Activated CD4-positive, alpha-beta T cell treated with anti-CD3 and anti-CD28 coated beads for 4 hours (primary cell): ENCODE data around the gene RASGEF1C.

ENCODE experiments used
- DNase-seq, 2 donors: peaks; one replicate each; pipeline ENCODE4 v3.0.0-alpha.2; 2020

The RASGEF1C gene

GRCh38 chr5:180157866-180158265 lies 51.1 kb downstream of the RASGEF1C start:
- DNase-seq = no peak

- DNase-seq = no peak
These were observed 52.9 kb downstream of the RASGEF1C start for GRCh38 chr5:180156141-180156540.

- no peak for DNase-seq
These were observed 53.6 kb downstream of the RASGEF1C start for GRCh38 chr5:180155365-180155926.

- DNase-seq = no peak
These were observed 54.1 kb downstream of the RASGEF1C start for GRCh38 chr5:180154821-180155364.

- no peak for DNase-seq
These were observed 55.0 kb downstream of the RASGEF1C start for GRCh38 chr5:180153991-180154390.

GRCh38 chr5:180153099-180153498 lies 55.9 kb downstream of the RASGEF1C start:
- DNase-seq = no peak

- no peak for DNase-seq
These were observed 65.2 kb downstream of the RASGEF1C start for GRCh38 chr5:180143656-180144364.

GRCh38 chr5:180142824-180143610 lies 66.0 kb downstream of the RASGEF1C start:
- no peak for DNase-seq

GRCh38 chr5:180142021-180142765 lies 66.8 kb downstream of the RASGEF1C start:
- DNase-seq = no peak

- DNase-seq = no peak
These were observed 67.8 kb downstream of the RASGEF1C start for GRCh38 chr5:180141068-180141660.

GRCh38 chr5:180140571-180140970 lies 68.4 kb downstream of the RASGEF1C start:
- DNase-seq = no peak

GRCh38 chr5:180140079-180140554 lies 68.9 kb downstream of the RASGEF1C start:
- DNase-seq = no peak

GRCh38 chr5:180139731-180140055 lies 69.3 kb downstream of the RASGEF1C start:
- DNase-seq = no peak

- DNase-seq = no peak
These were observed 69.9 kb downstream of the RASGEF1C start for GRCh38 chr5:180138976-180139730.

GRCh38 chr5:180138214-180138975 lies 70.6 kb downstream of the RASGEF1C start:
- DNase-seq = no peak

GRCh38 chr5:180137401-180138213 lies 71.4 kb downstream of the RASGEF1C start:
- DNase-seq = no peak

GRCh38 chr5:180136630-180137381 lies 72.2 kb downstream of the RASGEF1C start:
- no peak for DNase-seq

- DNase-seq = no peak
These were observed 72.9 kb downstream of the RASGEF1C start for GRCh38 chr5:180135967-180136629.
